IMR-90 (cell line): ENCODE measurements around the gene CACNA2D3. TPM values are rescaled to one million over a fixed set of nuclear protein-coding genes. Genes with fewer than 3 reads are reported as not detected.

Source experiments
- ATAC-seq: fragments of 200-7000 bp; cut with Tn5 transposase; 2 replicates; pipeline ENCODE4 v1.9.1; 2020; ENCODE audit warnings: low read depth, mild to moderate bottlenecking, moderate library complexity
- BruUV-seq: library from RNA; stranded (reverse); fragments of 400-500 nt; replicated peaks from 2 replicates; lab custom pipeline; 2021; lab: Mats Ljungman, UMichigan
- CTCF ChIA-PET: fragments of 300-600 bp; formaldehyde crosslinking; extraction: SDS; loops from one replicate; lab custom pipeline; 2021; ENCODE audit warnings: antibody characterized with exemption; lab: Yijun Ruan, JAX
- POLR2A ChIA-PET: fragments of 300-600 bp; sonication (Branson Sonifier 250); formaldehyde crosslinking; loops from one replicate; lab custom pipeline; 2022; ENCODE audit warnings: antibody characterized with exemption; ENCODE audit not compliant: unreplicated experiment; lab: Charles Lee
- DNase-seq: peaks from one replicate; pipeline ENCODE4 v3.0.0; 2013
- H2AFZ ChIP-seq: replicated peaks from 2 replicates; pipeline ENCODE3; 2013; ENCODE audit warnings: low read length, mild to moderate bottlenecking; ENCODE audit not compliant: poor library complexity
- H2AK5ac ChIP-seq: 2 replicates; pipeline ENCODE4 v1.6.1; 2013; ENCODE audit warnings: low read depth, low read length, inconsistent platforms
- H2AK9ac ChIP-seq: replicated peaks from 2 replicates; pipeline ENCODE3; 2013; ENCODE audit warnings: mild to moderate bottlenecking, low read depth, low read length, moderate library complexity; ENCODE audit not compliant: poor library complexity
- H2BK120ac ChIP-seq: 2 replicates; pipeline ENCODE4 v1.6.1; 2013; ENCODE audit warnings: low read depth, low read length, inconsistent platforms
- H2BK15ac ChIP-seq: 3 replicates; pipeline ENCODE4 v1.6.1; 2013; ENCODE audit warnings: low read depth, low read length, inconsistent platforms
- H2BK20ac ChIP-seq: 2 replicates; pipeline ENCODE4 v1.6.1; 2013; ENCODE audit warnings: low read depth, mild to moderate bottlenecking, inconsistent platforms, low read length, moderate library complexity
- H2BK5ac ChIP-seq: 2 replicates; pipeline ENCODE4 v1.6.1; 2013; ENCODE audit warnings: mild to moderate bottlenecking, low read depth, low read length, inconsistent platforms; ENCODE audit not compliant: poor library complexity, severe bottlenecking
- H3K14ac ChIP-seq: replicated peaks from 2 replicates; pipeline ENCODE4 v1.6.1; 2013; ENCODE audit warnings: low read depth, low read length, inconsistent platforms
- H3K18ac ChIP-seq: 2 replicates; pipeline ENCODE4 v1.6.1; 2013; ENCODE audit warnings: low read depth, low read length, control low read depth
- H3K23ac ChIP-seq: 2 replicates; pipeline ENCODE4 v1.6.1; 2013; ENCODE audit warnings: low read depth, low read length, inconsistent platforms
- H3K27ac ChIP-seq: 2 replicates; pipeline ENCODE4 v1.5.1; 2013; ENCODE audit warnings: mild to moderate bottlenecking, control low read depth, low read length; ENCODE audit not compliant: insufficient read depth
- H3K27me3 ChIP-seq: 2 replicates; pipeline ENCODE4 v1.6.1; 2013; ENCODE audit warnings: low read length; ENCODE audit not compliant: control insufficient read depth, insufficient read depth
- H3K36me3 ChIP-seq: 2 replicates; pipeline ENCODE4 v1.6.1; 2013; ENCODE audit warnings: low read length, mixed read lengths; ENCODE audit not compliant: control insufficient read depth, insufficient read depth
- H3K4ac ChIP-seq: 2 replicates; pipeline ENCODE4 v1.6.1; 2013; ENCODE audit warnings: low read depth, low read length, inconsistent platforms
- H3K4me1 ChIP-seq: 2 replicates; pipeline ENCODE4 v1.6.1; 2013; ENCODE audit warnings: low read length, mixed read lengths; ENCODE audit not compliant: control insufficient read depth, insufficient read depth
- H3K4me2 ChIP-seq: 2 replicates; pipeline ENCODE4 v1.6.1; 2013; ENCODE audit warnings: low read depth, mild to moderate bottlenecking, control low read depth, low read length, moderate library complexity
- H3K4me3 ChIP-seq: 2 replicates; pipeline ENCODE4 v1.5.1; 2013; ENCODE audit warnings: low read depth, mild to moderate bottlenecking, control low read depth, low read length, moderate library complexity; ENCODE audit not compliant: insufficient read depth
- H3K56ac ChIP-seq: 2 replicates; pipeline ENCODE4 v1.6.1; 2013; ENCODE audit warnings: low read length, inconsistent platforms; ENCODE audit not compliant: insufficient read depth; ENCODE audit errors: extremely low read depth
- H3K79me1 ChIP-seq, 2 experiments: 2 replicates each; pipeline ENCODE4 v1.6.1; 2013; ENCODE audit warnings: low read length in 2 of 2, inconsistent platforms in 1 of 2, low read depth in 1 of 2
- H3K9ac ChIP-seq: 2 replicates; pipeline ENCODE4 v1.6.1; 2013; ENCODE audit warnings: low read depth, low read length, control low read depth
- H3K9me1 ChIP-seq: 2 replicates; pipeline ENCODE4 v1.6.1; 2013; ENCODE audit warnings: low read length, inconsistent platforms; ENCODE audit not compliant: insufficient read depth
- H3K9me3 ChIP-seq: 2 replicates; pipeline ENCODE4 v1.6.1; 2013; ENCODE audit warnings: low read length; ENCODE audit not compliant: control insufficient read depth, insufficient read depth
- H4K20me1 ChIP-seq: 2 replicates; pipeline ENCODE4 v1.6.1; 2013; ENCODE audit warnings: low read length, inconsistent platforms; ENCODE audit not compliant: insufficient read depth
- H4K5ac ChIP-seq: 2 replicates; pipeline ENCODE4 v1.6.1; 2013; ENCODE audit warnings: mild to moderate bottlenecking, low read depth, low read length, control low read depth
- H4K8ac ChIP-seq, 2 experiments: 2 replicates each; pipeline ENCODE4 v1.6.1; 2013; ENCODE audit warnings: low read depth in 2 of 2, low read length in 2 of 2, control low read depth in 1 of 2, inconsistent platforms in 1 of 2
- H4K91ac ChIP-seq: 2 replicates; pipeline ENCODE4 v1.6.1; 2013; ENCODE audit warnings: low read depth, low read length, inconsistent platforms; ENCODE audit not compliant: insufficient read depth
- BHLHE40 ChIP-seq: fragments of 150-350 bp; IDR thresholded peaks from 2 replicates; pipeline ENCODE4 v1.6.1; 2016; ENCODE audit warnings: mild to moderate bottlenecking, low read depth, low read length
- CEBPB ChIP-seq: IDR thresholded peaks from 2 replicates; pipeline ENCODE4 v1.6.1; 2012; ENCODE audit warnings: low read depth, low read length, improper control_type of control experiment
- CHD1 ChIP-seq: IDR thresholded peaks from 2 replicates; pipeline ENCODE4 v1.6.1; 2012; ENCODE audit warnings: low read depth, low read length, improper control_type of control experiment
- MAZ ChIP-seq: IDR thresholded peaks from 2 replicates; pipeline ENCODE4 v1.6.1; 2012; ENCODE audit warnings: low read depth, mild to moderate bottlenecking, low read length, improper control_type of control experiment, moderate library complexity, borderline replicate concordance
- NFE2L2 ChIP-seq: fragments of 150-350 bp; IDR thresholded peaks from 2 replicates; pipeline ENCODE4 v1.6.1; 2016; ENCODE audit warnings: low read depth, mild to moderate bottlenecking, low read length
- POLR2A ChIP-seq: IDR thresholded peaks from 2 replicates; pipeline ENCODE4 v1.6.1; 2012; ENCODE audit warnings: mild to moderate bottlenecking, low read depth, low read length
- RFX5 ChIP-seq: IDR thresholded peaks from 2 replicates; pipeline ENCODE4 v1.8.0; 2012; ENCODE audit warnings: low read depth, mild to moderate bottlenecking, low read length, moderate library complexity
- SMC3 ChIP-seq: fragments of 150-350 bp; IDR thresholded peaks from 2 replicates; pipeline ENCODE4 v1.6.1; 2016; ENCODE audit warnings: low read depth, mild to moderate bottlenecking, antibody characterized with exemption, low read length, moderate library complexity
- WGBS, 2 experiments: methylation state at CpG; one replicate each; pipeline versions ENCODE4 v1.1.5 to v1.1.7; 2013; ENCODE audit warnings: missing lambda C conversion rate in 2 of 2; ENCODE audit not compliant: insufficient read length in 1 of 2; ENCODE audit errors: extremely low coverage in 2 of 2; 5-methylcytosine and 5-hydroxymethylcytosine counted together
- dilution Hi-C: fragments of 300-500 bp; cut with HindIII; formaldehyde crosslinking; loops from one replicate; pipeline ENCODE4 v1.14.3; 2018; ENCODE audit warnings: low sequenced_read_pairs; ENCODE audit not compliant: unreplicated experiment
- in situ Hi-C: fragments of 300-500 bp; cut with MboI; formaldehyde crosslinking; loops from 3 replicates; pipeline ENCODE4 v1.14.3; 2019; ENCODE audit warnings: low sequenced_read_pairs, inconsistent platforms, mixed read lengths
- intact Hi-C: fragments of 100-400 bp; cut with micrococcal nuclease; formaldehyde crosslinking; loops from 2 replicates; pipeline ENCODE4 v1.10.0; 2022
- polyA plus RNA-seq, 3 experiments: library from polyadenylated mRNA; depleted of rRNA; stranded (reverse); fragments of >200 nt; gene quantifications; 2 replicates each; pipeline ENCODE4 v1.2.3, GENCODE V29; 2012; ENCODE audit warnings: low replicate concordance in 1 of 3
- total RNA-seq: library from RNA; depleted of rRNA; stranded (reverse); fragments of >200 nt; gene quantifications from 2 replicates; pipeline ENCODE4 v1.2.3, GENCODE V29; 2012
- TF ChIP-seq, protein P1 (sequence below): conservative IDR thresholded peaks from 2 replicates; pipeline ENCODE4 v1.5.1; 2012; ENCODE audit warnings: mild to moderate bottlenecking, low read depth, low read length, improper control_type of control experiment
- TF ChIP-seq, protein P2 (sequence below): fragments of 150-350 bp; IDR thresholded peaks from 2 replicates; pipeline ENCODE4 v1.6.1; 2016; ENCODE audit warnings: low read depth, mild to moderate bottlenecking, low read length, moderate library complexity, borderline replicate concordance
- TF ChIP-seq, protein P3 (sequence below): fragments of 150-350 bp; IDR thresholded peaks from 2 replicates; pipeline ENCODE4 v1.6.1; 2017; ENCODE audit warnings: mild to moderate bottlenecking, antibody characterized with exemption, low read length, low read depth

Gene CACNA2D3
- total and polyA plus RNA-seq, 2 of the 4 experiments (the other 2 are of a cell fraction), result 0.36 to 0.41 TPM

- H3K14ac ChIP-seq, result no peak overlapping the region
- ChIA-PET CTCF (no interaction called here), POLR2A (no interaction called here)
- TF ChIP-seq SMC3 (no peak), POLR2A (no peak), BHLHE40 (no peak), MAZ (no peak), RFX5 (no peak), NFE2L2 (no peak), CHD1 (no peak), CEBPB (no peak)
- TF ChIP-seq, protein P1, sequence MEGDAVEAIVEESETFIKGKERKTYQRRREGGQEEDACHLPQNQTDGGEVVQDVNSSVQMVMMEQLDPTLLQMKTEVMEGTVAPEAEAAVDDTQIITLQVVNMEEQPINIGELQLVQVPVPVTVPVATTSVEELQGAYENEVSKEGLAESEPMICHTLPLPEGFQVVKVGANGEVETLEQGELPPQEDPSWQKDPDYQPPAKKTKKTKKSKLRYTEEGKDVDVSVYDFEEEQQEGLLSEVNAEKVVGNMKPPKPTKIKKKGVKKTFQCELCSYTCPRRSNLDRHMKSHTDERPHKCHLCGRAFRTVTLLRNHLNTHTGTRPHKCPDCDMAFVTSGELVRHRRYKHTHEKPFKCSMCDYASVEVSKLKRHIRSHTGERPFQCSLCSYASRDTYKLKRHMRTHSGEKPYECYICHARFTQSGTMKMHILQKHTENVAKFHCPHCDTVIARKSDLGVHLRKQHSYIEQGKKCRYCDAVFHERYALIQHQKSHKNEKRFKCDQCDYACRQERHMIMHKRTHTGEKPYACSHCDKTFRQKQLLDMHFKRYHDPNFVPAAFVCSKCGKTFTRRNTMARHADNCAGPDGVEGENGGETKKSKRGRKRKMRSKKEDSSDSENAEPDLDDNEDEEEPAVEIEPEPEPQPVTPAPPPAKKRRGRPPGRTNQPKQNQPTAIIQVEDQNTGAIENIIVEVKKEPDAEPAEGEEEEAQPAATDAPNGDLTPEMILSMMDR, result no peak
- TF ChIP-seq, protein P2, sequence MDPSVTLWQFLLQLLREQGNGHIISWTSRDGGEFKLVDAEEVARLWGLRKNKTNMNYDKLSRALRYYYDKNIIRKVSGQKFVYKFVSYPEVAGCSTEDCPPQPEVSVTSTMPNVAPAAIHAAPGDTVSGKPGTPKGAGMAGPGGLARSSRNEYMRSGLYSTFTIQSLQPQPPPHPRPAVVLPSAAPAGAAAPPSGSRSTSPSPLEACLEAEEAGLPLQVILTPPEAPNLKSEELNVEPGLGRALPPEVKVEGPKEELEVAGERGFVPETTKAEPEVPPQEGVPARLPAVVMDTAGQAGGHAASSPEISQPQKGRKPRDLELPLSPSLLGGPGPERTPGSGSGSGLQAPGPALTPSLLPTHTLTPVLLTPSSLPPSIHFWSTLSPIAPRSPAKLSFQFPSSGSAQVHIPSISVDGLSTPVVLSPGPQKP, result no peak
- TF ChIP-seq, protein P3, sequence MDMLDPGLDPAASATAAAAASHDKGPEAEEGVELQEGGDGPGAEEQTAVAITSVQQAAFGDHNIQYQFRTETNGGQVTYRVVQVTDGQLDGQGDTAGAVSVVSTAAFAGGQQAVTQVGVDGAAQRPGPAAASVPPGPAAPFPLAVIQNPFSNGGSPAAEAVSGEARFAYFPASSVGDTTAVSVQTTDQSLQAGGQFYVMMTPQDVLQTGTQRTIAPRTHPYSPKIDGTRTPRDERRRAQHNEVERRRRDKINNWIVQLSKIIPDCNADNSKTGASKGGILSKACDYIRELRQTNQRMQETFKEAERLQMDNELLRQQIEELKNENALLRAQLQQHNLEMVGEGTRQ, result no peak
- H2BK20ac ChIP-seq, result no peak overlapping the region
- H3K79me1 ChIP-seq, result no peaks in the 10 kb centered on the region
- H4K91ac ChIP-seq, result no peak overlapping the region
- no peak overlapping the region for H3K4ac ChIP-seq
- intact Hi-C loops, result no loop called here
- H2AK5ac ChIP-seq, result no peak overlapping the region
- H3K9me3 ChIP-seq, result peaks cover 23% of the 10 kb centered on the region
- no peak for ATAC-seq
- H2BK120ac ChIP-seq, result no peak overlapping the region
- no peak for DNase-seq
- H3K4me3 ChIP-seq, result no peak overlapping the region
- no peak overlapping the region for H3K9ac ChIP-seq
- no peak overlapping the region for H2BK5ac ChIP-seq
- H3K4me1 ChIP-seq, result no peaks in the 10 kb centered on the region
- H3K36me3 ChIP-seq, result no peaks in the 10 kb centered on the region
- no CpG with 5 or more reads among the region's 4 CpGs for WGBS, 2 experiments
- no peak overlapping the region for H2AK9ac ChIP-seq
- H3K27ac ChIP-seq, result no peak overlapping the region
- dilution Hi-C loops, result no loop called here
- no peak overlapping the region for H3K23ac ChIP-seq
- no peaks in the 10 kb centered on the region for H3K27me3 ChIP-seq
- H4K8ac ChIP-seq, result no peak overlapping the region
- no TSS peak for BruUV-seq
- in situ Hi-C loops, result no loop called here
- no peak overlapping the region for H3K56ac ChIP-seq
- no peak overlapping the region for H3K4me2 ChIP-seq
- H3K9me1 ChIP-seq, result no peaks in the 10 kb centered on the region
- no peak overlapping the region for H4K5ac ChIP-seq
- H2AFZ ChIP-seq, result no peak overlapping the region
- H2BK15ac ChIP-seq, result no peak overlapping the region
- no peak overlapping the region for H3K18ac ChIP-seq
- no peaks in the 10 kb centered on the region for H4K20me1 ChIP-seq
Observed at GRCh38 chr3:54270816-54271526, 148.6 kb downstream of the CACNA2D3 start.
